IPS DF 6.9 (cell line): Measurements from ENCODE around the gene SH3BP1.
"Not testable (repeated sequence)": the region's sequence is repeated elsewhere in the genome, so short reads cannot be mapped to it uniquely, and the experiment has no call there.

ENCODE experiments used
- DNase-seq: peaks from one replicate; pipeline ENCODE4 v3.0.0-alpha.2; 2013; ENCODE audit warnings: low read depth, low spot score
- H3K27ac ChIP-seq: one replicate; pipeline ENCODE4 v1.5.1; 2013; ENCODE audit warnings: low read length, control low read depth
- H3K27me3 ChIP-seq: 2 replicates; pipeline ENCODE4 v1.6.1; 2013; ENCODE audit warnings: mild to moderate bottlenecking, low read length; ENCODE audit not compliant: control insufficient read depth, insufficient read depth
- H3K36me3 ChIP-seq: 2 replicates; pipeline ENCODE4 v1.6.1; 2013; ENCODE audit warnings: low read length; ENCODE audit not compliant: control insufficient read depth, insufficient read depth
- H3K4me1 ChIP-seq: 2 replicates; pipeline ENCODE4 v1.6.1; 2013; ENCODE audit warnings: low read length; ENCODE audit not compliant: control insufficient read depth, insufficient read depth
- H3K4me3 ChIP-seq: 2 replicates; pipeline ENCODE4 v1.5.1; 2013; ENCODE audit warnings: mild to moderate bottlenecking, low read length
- H3K9me3 ChIP-seq: 2 replicates; pipeline ENCODE4 v1.6.1; 2013; ENCODE audit warnings: low read length, inconsistent platforms; ENCODE audit not compliant: control insufficient read depth, insufficient read depth
- WGBS: extraction: QIAGEN DNeasy Blood & Tissue Kit; methylation state at CpG from one replicate; pipeline ENCODE4 v1.1.7; 2013; ENCODE audit warnings: mixed read lengths, missing lambda C conversion rate; ENCODE audit not compliant: insufficient read length, insufficient coverage; 5-methylcytosine and 5-hydroxymethylcytosine counted together

The SH3BP1 gene

GRCh38 chr22:37643225-37643847, 3.9 kb downstream of the SH3BP1 start:
- Histone ChIP-seq H3K36me3 (peaks cover 23% of the 10 kb centered on the region), H3K9me3 (no peaks in the 10 kb centered on the region), H3K4me3 (no peak overlapping the region), H3K27ac (no peak overlapping the region), H3K27me3 (no peaks in the 10 kb centered on the region), H3K4me1 (no peaks in the 10 kb centered on the region; the same call in 1 of the 2 replicates)
- DNase-seq = no peak
- WGBS = no CpG with 5 or more reads among the region's 9 CpGs

- no CpG with 5 or more reads among the region's 9 CpGs for WGBS
- Histone ChIP-seq H3K27me3 (no peaks in the 10 kb centered on the region), H3K36me3 (peaks cover 34% of the 10 kb centered on the region)
Measured at GRCh38 chr22:37647317-37647716, 7.8 kb downstream of the SH3BP1 start.

GRCh38 chr22:37647928-37648327, 8.5 kb downstream of the SH3BP1 start:
- Histone ChIP-seq H3K4me3 (no peak overlapping the region; the same call in 1 of the 2 replicates), H3K9me3 (no peaks in the 10 kb centered on the region), H3K27ac (no peak overlapping the region), H3K36me3 (peaks cover 35% of the 10 kb centered on the region), H3K4me1 (no peaks in the 10 kb centered on the region), H3K27me3 (no peaks in the 10 kb centered on the region)
- no peak for DNase-seq
- no CpG with 5 or more reads among the region's 9 CpGs for WGBS

More at GRCh38 chr22:37647317-37647716, 7.8 kb downstream of the SH3BP1 start:
- Histone ChIP-seq H3K4me3 (no peak overlapping the region), H3K9me3 (no peaks in the 10 kb centered on the region), H3K27ac (no peak overlapping the region), H3K4me1 (no peaks in the 10 kb centered on the region)
- no peak for DNase-seq

GRCh38 chr22:37650463-37651136, 11.1 kb downstream of the SH3BP1 start:
- Histone ChIP-seq H3K36me3 (peaks cover 31% of the 10 kb centered on the region), H3K27me3 (no peaks in the 10 kb centered on the region), H3K4me1 (no peaks in the 10 kb centered on the region), H3K4me3 (no peak overlapping the region), H3K9me3 (no peaks in the 10 kb centered on the region), H3K27ac (no peak overlapping the region)
- no peak for DNase-seq
- no CpG with 5 or more reads among the region's 17 CpGs for WGBS

GRCh38 chr22:37654563-37655251, 15.2 kb downstream of the SH3BP1 start:
- WGBS = no CpG with 5 or more reads among the region's 14 CpGs
- H3K27me3 ChIP-seq = no peaks in the 10 kb centered on the region
- no peak for DNase-seq
- H3K27ac ChIP-seq = no peak overlapping the region
- no peaks in the 10 kb centered on the region for H3K9me3 ChIP-seq
- H3K4me1 ChIP-seq = peaks cover 4% of the 10 kb centered on the region; the same call in 1 of the 2 replicates
- no peak overlapping the region for H3K4me3 ChIP-seq
- H3K36me3 ChIP-seq = peaks cover 20% of the 10 kb centered on the region

- Histone ChIP-seq H3K9me3 (no peaks in the 10 kb centered on the region), H3K27ac (no peak overlapping the region), H3K27me3 (no peaks in the 10 kb centered on the region), H3K4me3 (no peak overlapping the region), H3K4me1 (peaks cover 4% of the 10 kb centered on the region; the same call in 1 of the 2 replicates), H3K36me3 (peaks cover 15% of the 10 kb centered on the region)
- no peak for DNase-seq
- WGBS = no CpG with 5 or more reads among the region's 17 CpGs
Measured at GRCh38 chr22:37655252-37655563, 15.7 kb downstream of the SH3BP1 start.

- H3K9me3 ChIP-seq, DNase-seq, H3K27ac ChIP-seq, H3K4me1 ChIP-seq, H3K4me3 ChIP-seq, H3K27me3 ChIP-seq, H3K36me3 ChIP-seq: not testable (repeated sequence)
- WGBS = no CpG with 5 or more reads among the region's 4 CpGs
Measured at GRCh38 chr22:37656583-37656982, 17.1 kb downstream of the SH3BP1 start.

GRCh38 chr22:37657590-37658132, 18.2 kb downstream of the SH3BP1 start:
- no peaks in the 10 kb centered on the region for H3K27me3 ChIP-seq

GRCh38 chr22:37658133-37659065, 18.9 kb downstream of the SH3BP1 start, which contains the start of gene PDXP:
TSS of gene PDXP (plus strand) at chr22:37658723. CDS start at chr22:37658783, 60 bp downstream.
- H3K4me1 ChIP-seq = peaks cover 4% of the 10 kb centered on the region; the same call in 1 of the 2 replicates
- H3K27me3 ChIP-seq = no peaks in the 10 kb centered on the region
- peak; percentile 99 for DNase-seq
- H3K9me3 ChIP-seq = no peaks in the 10 kb centered on the region
- peaks cover 2% of the 10 kb centered on the region; the same call in 1 of the 2 replicates for H3K36me3 ChIP-seq
- no CpG with 5 or more reads among the region's 101 CpGs for WGBS
- H3K4me3 ChIP-seq = peak within 1 kb of the TSS; percentile 91
- H3K27ac ChIP-seq = no peak within 1 kb of the TSS

More at GRCh38 chr22:37657590-37658132, 18.2 kb downstream of the SH3BP1 start:
- no peak overlapping the region for H3K27ac ChIP-seq
- H3K36me3 ChIP-seq = peaks cover 4% of the 10 kb centered on the region; the same call in 1 of the 2 replicates
- peak overlapping the region; percentile 38; the same call in 1 of the 2 replicates for H3K4me3 ChIP-seq
- H3K9me3 ChIP-seq = no peaks in the 10 kb centered on the region
- WGBS = no CpG with 5 or more reads among the region's 6 CpGs
- peaks cover 4% of the 10 kb centered on the region; the same call in 1 of the 2 replicates for H3K4me1 ChIP-seq
- no peak for DNase-seq
